ENCODE data around the gene POLDIP2.

Gene POLDIP2

GRCh38 chr17:28368915-28369683 lies 11.8 kb upstream of the POLDIP2 start:
- CTCF ChIA-PET = interaction anchor here (1.0 to 4.6 kb wide), 3 partner anchors 11 to 47 kb away, joined by 3 to 20 read pairs (median 5); partner anchors contain the start of genes POLDIP2 and TNFAIP1
- TF ChIP-seq CTCF (IDR thresholded peaks at IDR 0.05; ENCODE audit: control extremely low read depth, extremely low read depth, low read depth, missing control alignments) = no peak
- no peak for DNase-seq (ENCODE audit: extremely low spot score)
- POLR2A ChIA-PET = interaction anchor here (1.4 to 1.6 kb wide), 2 partner anchors 10 to 11 kb away, joined by 3 to 10 read pairs; partner anchors contain the start of gene POLDIP2

GRCh38 chr17:28368306-28368831 lies 11.0 kb upstream of the POLDIP2 start:
- TF ChIP-seq CTCF (IDR thresholded peaks at IDR 0.05; ENCODE audit: control extremely low read depth, extremely low read depth, low read depth, missing control alignments) = no peak
- ChIA-PET CTCF (interaction anchor here (1.7 to 4.6 kb wide), 2 partner anchors 10 to 48 kb away, joined by 5 to 20 read pairs; partner anchors contain the start of gene POLDIP2), POLR2A (interaction anchor here (1.6 kb wide), 1 partner anchor 11 kb away, joined by 10 read pairs; the partner anchor contains the start of gene POLDIP2)
- no peak for DNase-seq (ENCODE audit: extremely low spot score)

DNA sequence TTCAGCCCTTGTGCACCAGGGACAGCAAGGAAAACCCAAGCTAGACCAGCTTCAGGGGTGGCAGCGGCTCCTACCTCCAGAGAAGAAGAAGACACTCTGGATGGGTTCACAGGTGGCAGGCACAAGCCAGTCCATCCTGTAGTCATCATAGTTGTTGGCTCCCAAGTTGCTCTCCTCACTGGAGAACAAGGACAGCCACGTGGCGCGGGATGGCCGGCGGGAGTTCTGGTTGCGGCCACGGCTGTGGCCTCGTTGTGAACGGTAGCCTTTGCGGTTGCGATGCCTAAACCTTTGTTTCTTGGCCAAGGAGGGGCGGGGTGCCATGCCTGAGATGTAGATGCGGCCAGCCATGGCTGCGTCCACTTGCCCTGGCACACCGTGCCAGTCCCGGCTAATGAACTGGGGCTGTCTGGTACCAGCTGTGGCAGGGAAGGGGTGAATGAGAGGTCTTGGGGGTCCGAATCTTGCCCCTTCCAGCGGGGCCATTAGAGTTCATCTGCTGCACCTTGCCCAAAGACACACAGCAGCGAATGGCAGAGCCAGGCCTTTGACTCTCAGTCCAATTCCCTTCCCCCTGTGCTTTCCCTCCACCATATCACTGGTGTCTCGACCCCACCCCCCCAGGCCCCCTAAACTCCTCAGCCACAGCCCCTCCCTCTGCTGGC lies 10.4 kb upstream of the POLDIP2 start:
- POLR2A ChIA-PET = interaction anchor here (1.5 to 1.6 kb wide), 2 partner anchors 10 to 32 kb away, joined by 6 to 10 read pairs; partner anchors contain the start of genes IFT20, POLDIP2 and TNFAIP1
- DNase-seq (ENCODE audit: extremely low spot score) = no peak
- CTCF ChIA-PET = interaction anchor here (0.7 to 4.6 kb wide), 4 partner anchors 10 to 49 kb away, joined by 3 to 20 read pairs (median 4); partner anchors contain the start of gene POLDIP2
- TF ChIP-seq CTCF (IDR thresholded peaks at IDR 0.05; ENCODE audit: control extremely low read depth, extremely low read depth, low read depth, missing control alignments) = no peak

DNA sequence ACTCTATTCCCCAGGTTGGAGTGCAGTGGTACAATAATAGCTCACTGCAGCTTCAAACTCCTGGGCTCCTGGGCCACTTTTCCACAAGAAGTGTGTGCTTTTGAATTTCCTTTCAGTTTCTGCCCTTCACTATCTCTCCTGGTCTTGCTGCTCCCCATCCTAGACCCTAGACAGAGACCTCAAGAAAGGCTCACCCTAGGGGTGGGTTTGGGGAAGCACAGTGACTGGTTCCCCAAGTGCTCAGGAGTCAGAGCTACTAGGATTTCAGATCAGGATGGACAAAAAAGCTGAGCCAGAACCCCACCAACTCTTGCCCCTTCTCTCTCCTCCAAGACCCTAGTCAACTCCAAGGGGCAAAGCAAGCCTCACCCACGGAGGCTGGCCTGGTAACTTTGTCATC lies 9.3 kb upstream of the POLDIP2 start:
- TF ChIP-seq CTCF (IDR thresholded peaks at IDR 0.05; ENCODE audit: control extremely low read depth, extremely low read depth, low read depth, missing control alignments) = no peak
- no peak for DNase-seq (ENCODE audit: extremely low spot score)
- POLR2A ChIA-PET = interaction anchor here (1.5 kb wide), 1 partner anchor 31 kb away, joined by 6 read pairs; the partner anchor contains the start of genes IFT20 and TNFAIP1
- CTCF ChIA-PET = interaction anchor here (1.1 to 4.6 kb wide), 3 partner anchors 9 to 38 kb away, joined by 3 to 20 read pairs (median 4); partner anchors contain the start of gene POLDIP2

GRCh38 chr17:28365487-28365886 lies 8.2 kb upstream of the POLDIP2 start:
- ChIA-PET POLR2A (no interaction called here), CTCF (interaction anchor here (0.9 to 1.5 kb wide), 2 partner anchors 22 to 51 kb away, joined by 3 read pairs; no protein-coding TSS in a partner anchor)
- TF ChIP-seq CTCF (IDR thresholded peaks at IDR 0.05; ENCODE audit: control extremely low read depth, extremely low read depth, low read depth, missing control alignments) = no peak
- no peak for DNase-seq (ENCODE audit: extremely low spot score)
